ENCODE measurements around the gene ADCY9.

ADCY9 gene

DNA sequence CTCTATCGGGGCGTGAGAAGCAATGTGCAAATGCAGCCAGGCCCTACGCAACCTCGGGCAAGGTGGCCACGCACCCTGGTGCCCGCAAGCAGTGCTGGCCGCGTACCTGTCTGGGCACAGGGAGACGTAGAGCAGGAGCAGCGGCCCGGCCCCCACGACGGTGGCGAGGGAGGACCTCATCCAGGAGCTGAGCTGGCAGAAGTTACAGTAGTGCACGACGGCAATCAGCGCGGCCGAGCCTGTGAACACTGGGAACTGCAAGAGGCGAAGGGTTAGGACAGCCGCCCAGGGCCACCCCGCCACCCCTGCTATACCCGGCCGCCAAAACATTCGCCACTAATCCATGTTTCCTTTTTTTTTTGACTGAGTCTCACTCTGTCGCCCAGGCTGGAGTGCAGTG lies 138.9 kb downstream of the ADCY9 start:
- Histone ChIP-seq H3K9ac (ENCODE audit: low read length in 5 of 5) (no peak overlapping the region), H3K9me3 (ENCODE audit: control insufficient read depth in 5 of 5, low read length in 5 of 5) (no peaks in the 10 kb centered on the region), H3K36me3 (ENCODE audit: control insufficient read depth in 5 of 5, insufficient read depth in 5 of 5, low read length in 5 of 5) (peaks cover 0 to 39% (median 31%) of the 10 kb centered on the region in 5 donors), H3K4me3 (ENCODE audit: low read depth in 1 of 5, low read length in 5 of 5) (no peak overlapping the region), H3K27ac (ENCODE audit: low read depth, low read length) (no peak overlapping the region), H3K4me1 (ENCODE audit: control insufficient read depth in 5 of 5, insufficient read depth in 5 of 5, low read length in 5 of 5) (peaks cover 0 to 5% (median 0%) of the 10 kb centered on the region in 5 donors), H3K27me3 (ENCODE audit: control insufficient read depth in 5 of 5, insufficient read depth in 4 of 5, low read length in 5 of 5) (no peaks in the 10 kb centered on the region)

DNA sequence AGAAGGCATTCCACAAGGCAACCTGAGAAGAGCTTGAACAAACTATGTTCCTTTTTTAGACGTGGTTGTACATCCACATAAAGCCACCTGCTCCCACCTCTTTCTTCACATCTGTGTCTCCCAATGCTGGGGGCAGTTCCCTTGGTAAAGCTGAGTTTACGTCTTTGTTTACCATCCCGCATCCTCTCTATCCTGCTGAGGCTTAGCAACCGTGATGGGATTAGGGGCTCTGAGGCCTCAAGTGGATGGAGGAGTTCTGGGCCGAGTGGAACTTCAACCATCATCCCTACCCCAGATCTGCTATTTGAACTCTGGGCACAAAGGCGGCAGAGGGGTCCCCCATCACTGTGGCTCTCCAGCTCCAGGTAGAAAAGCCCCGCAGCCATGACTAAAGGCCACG lies 141.5 kb downstream of the ADCY9 start:
- Histone ChIP-seq H3K4me1 (ENCODE audit: control insufficient read depth in 5 of 5, insufficient read depth in 5 of 5, low read length in 5 of 5) (no peaks in the 10 kb centered on the region), H3K36me3 (ENCODE audit: control insufficient read depth in 5 of 5, insufficient read depth in 5 of 5, low read length in 5 of 5) (peaks cover 0 to 39% (median 30%) of the 10 kb centered on the region in 5 donors), H3K9me3 (ENCODE audit: control insufficient read depth in 5 of 5, low read length in 5 of 5) (no peaks in the 10 kb centered on the region)

DNA sequence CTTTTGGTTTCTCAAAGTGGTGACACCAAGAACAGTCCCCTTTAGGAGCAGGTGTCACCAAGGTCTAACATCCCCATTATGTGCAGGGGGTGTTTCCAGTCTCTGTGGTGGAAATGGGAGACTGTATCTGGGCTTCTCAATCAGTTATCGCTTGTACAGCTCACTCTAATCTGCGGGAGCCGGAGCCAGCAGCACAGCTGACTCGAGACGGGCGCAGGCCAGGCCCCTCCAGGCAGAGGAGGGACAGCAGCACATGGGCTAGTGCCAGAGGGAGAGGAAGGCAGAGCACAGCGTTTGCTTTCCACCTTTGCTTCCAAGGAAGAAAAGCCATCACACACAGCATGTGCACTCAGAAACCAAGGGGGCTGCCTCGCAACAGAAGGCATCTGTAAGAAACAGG lies 144.5 kb downstream of the ADCY9 start:
- no peaks in the 10 kb centered on the region for H3K9me3 ChIP-seq (ENCODE audit: control insufficient read depth in 5 of 5, low read length in 5 of 5)
- no peak overlapping the region for H3K27ac ChIP-seq (ENCODE audit: low read depth, low read length)
- H3K4me1 ChIP-seq (ENCODE audit: control insufficient read depth in 5 of 5, insufficient read depth in 5 of 5, low read length in 5 of 5) = no peaks in the 10 kb centered on the region
- H3K27me3 ChIP-seq (ENCODE audit: control insufficient read depth in 5 of 5, insufficient read depth in 4 of 5, low read length in 5 of 5) = no peaks in the 10 kb centered on the region
- H3K4me3 ChIP-seq (ENCODE audit: low read depth in 1 of 5, low read length in 5 of 5) = no peak overlapping the region
- no peak overlapping the region for H3K9ac ChIP-seq (ENCODE audit: low read length in 5 of 5)
- peaks cover 0 to 19% (median 10%) of the 10 kb centered on the region in 5 donors for H3K36me3 ChIP-seq (ENCODE audit: control insufficient read depth in 5 of 5, insufficient read depth in 5 of 5, low read length in 5 of 5)

More for the DNA sequence above, 141.5 kb downstream of the ADCY9 start:
- no peak overlapping the region for H3K9ac ChIP-seq (ENCODE audit: low read length in 5 of 5)
- no peak overlapping the region for H3K27ac ChIP-seq (ENCODE audit: low read depth, low read length)
- H3K4me3 ChIP-seq (ENCODE audit: low read depth in 1 of 5, low read length in 5 of 5) = no peak overlapping the region
- H3K27me3 ChIP-seq (ENCODE audit: control insufficient read depth in 5 of 5, insufficient read depth in 4 of 5, low read length in 5 of 5) = no peaks in the 10 kb centered on the region

DNA sequence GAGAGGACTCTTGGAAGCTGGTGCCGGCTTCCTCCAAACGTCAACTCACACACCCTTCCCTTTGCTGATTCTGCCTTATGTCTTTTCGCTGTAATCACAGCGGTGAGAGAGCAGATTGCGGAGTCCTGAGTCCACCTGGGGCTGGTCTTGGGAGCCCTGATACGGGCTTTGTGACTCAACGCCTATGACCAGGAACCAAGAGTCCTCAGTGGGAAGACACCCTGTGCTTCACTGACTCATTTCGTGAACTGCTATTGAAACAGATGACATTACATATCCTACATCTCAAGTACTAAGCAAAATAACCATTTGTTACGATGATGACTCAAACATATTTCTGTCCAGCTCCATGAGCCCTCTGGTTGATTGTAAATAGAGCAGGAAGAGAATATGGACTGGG lies 145.0 kb downstream of the ADCY9 start:
- Histone ChIP-seq H3K36me3 (ENCODE audit: control insufficient read depth in 5 of 5, insufficient read depth in 5 of 5, low read length in 5 of 5) (peaks cover 0 to 20% (median 13%) of the 10 kb centered on the region in 5 donors), H3K9me3 (ENCODE audit: control insufficient read depth in 5 of 5, low read length in 5 of 5) (peaks cover 0 to 4% (median 0%) of the 10 kb centered on the region in 5 donors), H3K27ac (ENCODE audit: low read depth, low read length) (no peak overlapping the region), H3K4me3 (ENCODE audit: low read depth in 1 of 5, low read length in 5 of 5) (no peak overlapping the region), H3K27me3 (ENCODE audit: control insufficient read depth in 5 of 5, insufficient read depth in 4 of 5, low read length in 5 of 5) (no peaks in the 10 kb centered on the region), H3K4me1 (ENCODE audit: control insufficient read depth in 5 of 5, insufficient read depth in 5 of 5, low read length in 5 of 5) (no peaks in the 10 kb centered on the region), H3K9ac (ENCODE audit: low read length in 5 of 5) (no peak overlapping the region)

DNA sequence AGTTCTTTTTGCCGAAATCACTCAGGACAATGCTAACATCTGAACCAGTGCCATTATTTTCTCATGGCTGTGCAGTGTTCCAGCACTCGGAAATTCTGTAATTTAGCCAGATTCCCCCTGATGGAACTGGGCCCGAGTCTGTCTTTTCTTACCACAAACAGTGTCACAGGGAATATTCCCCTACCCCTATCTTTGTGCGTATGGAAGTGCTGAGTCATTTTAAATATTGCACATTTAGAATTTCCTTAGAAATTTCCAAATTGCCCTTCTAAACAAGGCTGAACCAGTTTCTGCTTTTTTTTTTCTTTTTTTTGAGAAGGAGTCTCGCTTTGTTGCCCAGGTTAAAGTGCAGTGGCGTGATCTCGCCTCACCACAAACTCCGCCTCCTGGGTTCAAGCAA lies 147.7 kb downstream of the ADCY9 start:
- H3K9ac ChIP-seq (ENCODE audit: low read length in 5 of 5) = no peak overlapping the region
- H3K36me3 ChIP-seq (ENCODE audit: control insufficient read depth in 5 of 5, insufficient read depth in 5 of 5, low read length in 5 of 5) = peaks cover 0 to 26% (median 16%) of the 10 kb centered on the region in 5 donors
- H3K4me3 ChIP-seq (ENCODE audit: low read depth in 1 of 5, low read length in 5 of 5) = no peak overlapping the region
- H3K27me3 ChIP-seq (ENCODE audit: control insufficient read depth in 5 of 5, insufficient read depth in 4 of 5, low read length in 5 of 5) = no peaks in the 10 kb centered on the region
- peaks cover 0 to 4% (median 0%) of the 10 kb centered on the region in 5 donors for H3K9me3 ChIP-seq (ENCODE audit: control insufficient read depth in 5 of 5, low read length in 5 of 5)
- peaks cover 0 to under 1% (median 0%) of the 10 kb centered on the region in 5 donors for H3K4me1 ChIP-seq (ENCODE audit: control insufficient read depth in 5 of 5, insufficient read depth in 5 of 5, low read length in 5 of 5)
- H3K27ac ChIP-seq (ENCODE audit: low read depth, low read length) = no peak overlapping the region

DNA sequence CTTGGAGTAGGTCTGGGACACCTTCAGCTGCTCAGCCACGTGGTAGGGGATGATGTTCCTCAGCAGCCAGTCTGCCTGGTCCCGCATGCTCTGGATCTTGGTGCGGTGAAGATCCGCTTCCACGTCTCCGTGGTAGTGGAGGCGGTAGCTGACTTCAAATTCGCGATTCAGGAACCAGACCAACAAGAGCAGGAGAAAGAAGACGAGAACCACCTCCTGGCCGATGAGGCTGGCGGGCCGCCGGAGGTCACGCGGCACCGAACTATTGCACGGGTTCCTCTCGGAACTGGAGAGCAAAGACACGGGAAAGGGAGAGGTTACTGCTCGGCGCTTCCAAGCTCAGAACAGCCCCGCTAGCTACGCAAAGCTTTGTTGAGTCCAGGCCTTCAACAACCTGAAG lies 149.6 kb downstream of the ADCY9 start:
- Histone ChIP-seq H3K9me3 (ENCODE audit: control insufficient read depth in 5 of 5, low read length in 5 of 5) (peaks cover 0 to 4% (median 0%) of the 10 kb centered on the region in 5 donors), H3K27ac (ENCODE audit: low read depth, low read length) (no peak overlapping the region), H3K4me3 (ENCODE audit: low read depth in 1 of 5, low read length in 5 of 5) (no peak overlapping the region)

DNA sequence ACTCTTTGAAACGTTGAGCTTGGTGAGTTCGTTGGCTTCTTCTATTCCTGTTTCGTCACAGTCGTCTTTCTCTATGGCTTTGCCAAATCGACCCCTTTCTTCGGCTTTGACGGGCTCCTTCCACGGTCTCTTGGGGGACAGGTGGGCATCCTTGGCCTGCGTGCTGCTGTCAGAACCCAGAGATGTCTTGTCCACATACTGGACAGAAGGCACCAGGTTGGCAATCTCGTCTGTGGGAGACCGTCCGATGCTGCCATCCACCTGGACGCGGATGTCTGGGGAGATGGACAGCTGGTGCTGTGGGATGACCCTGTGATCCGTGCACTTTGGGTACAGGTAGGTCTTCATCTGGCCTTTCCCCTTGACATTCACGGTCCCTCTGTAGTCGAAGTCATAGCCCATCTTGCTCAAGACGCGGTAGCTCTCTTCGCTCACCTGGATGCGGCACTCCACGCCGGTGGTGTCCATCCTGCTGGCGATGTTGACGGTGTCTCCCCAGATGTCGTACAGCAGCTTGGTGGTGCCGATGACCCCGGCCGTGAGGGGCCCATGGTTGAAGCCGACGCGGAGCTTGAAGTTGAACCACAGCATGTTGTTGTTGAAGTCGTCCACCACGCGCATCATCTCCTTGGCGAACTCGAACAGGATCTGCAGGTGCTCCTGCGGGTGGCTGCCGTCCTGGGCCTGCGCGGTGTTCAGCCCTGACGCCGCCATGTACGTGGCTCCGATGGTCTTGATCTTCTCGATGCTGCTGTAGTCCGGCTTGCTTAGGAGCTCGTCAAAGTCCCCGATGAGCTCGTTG lies 150.3 kb downstream of the ADCY9 start:
- no peak overlapping the region for H3K4me3 ChIP-seq (ENCODE audit: low read depth in 1 of 5, low read length in 5 of 5)
- H3K27ac ChIP-seq (ENCODE audit: low read depth, low read length) = no peak overlapping the region
- H3K9ac ChIP-seq (ENCODE audit: low read length in 5 of 5) = no peak overlapping the region
- H3K4me1 ChIP-seq (ENCODE audit: control insufficient read depth in 5 of 5, insufficient read depth in 5 of 5, low read length in 5 of 5) = peaks cover 2 to 18% (median 15%) of the 10 kb centered on the region in 5 donors
- H3K9me3 ChIP-seq (ENCODE audit: control insufficient read depth in 5 of 5, low read length in 5 of 5) = peaks cover 0 to 4% (median 0%) of the 10 kb centered on the region in 5 donors
- peaks cover 0 to 3% (median 0%) of the 10 kb centered on the region in 5 donors for H3K27me3 ChIP-seq (ENCODE audit: control insufficient read depth in 5 of 5, insufficient read depth in 4 of 5, low read length in 5 of 5)
- peaks cover 0 to 18% (median 14%) of the 10 kb centered on the region in 5 donors for H3K36me3 ChIP-seq (ENCODE audit: control insufficient read depth in 5 of 5, insufficient read depth in 5 of 5, low read length in 5 of 5)

More for the DNA sequence above, 149.6 kb downstream of the ADCY9 start:
- Histone ChIP-seq H3K36me3 (ENCODE audit: control insufficient read depth in 5 of 5, insufficient read depth in 5 of 5, low read length in 5 of 5) (peaks cover 0 to 25% (median 16%) of the 10 kb centered on the region in 5 donors), H3K4me1 (ENCODE audit: control insufficient read depth in 5 of 5, insufficient read depth in 5 of 5, low read length in 5 of 5) (peaks cover 2 to 12% (median 11%) of the 10 kb centered on the region in 5 donors), H3K9ac (ENCODE audit: low read length in 5 of 5) (no peak overlapping the region), H3K27me3 (ENCODE audit: control insufficient read depth in 5 of 5, insufficient read depth in 4 of 5, low read length in 5 of 5) (peaks cover 0 to 3% (median 0%) of the 10 kb centered on the region in 5 donors)

DNA sequence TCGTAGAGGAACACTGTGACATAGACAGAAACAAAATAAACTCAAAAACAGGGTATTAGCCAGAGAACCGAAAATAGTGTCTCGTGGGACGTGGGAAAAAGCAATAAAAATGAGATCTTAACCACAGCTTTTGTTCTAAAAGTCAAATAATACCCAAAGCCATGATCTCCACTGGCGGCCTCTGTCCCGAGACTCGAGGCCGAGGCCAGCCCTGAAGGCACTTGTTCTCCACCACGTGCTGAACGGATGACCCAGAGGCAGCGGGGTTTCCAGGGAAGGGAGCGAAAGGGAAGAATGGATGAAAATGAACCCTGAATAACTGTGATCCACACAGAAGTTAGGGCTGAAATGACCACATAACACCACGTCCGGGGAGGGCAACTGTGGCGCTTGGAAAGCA lies 150.9 kb downstream of the ADCY9 start:
- Histone ChIP-seq H3K36me3 (ENCODE audit: control insufficient read depth in 5 of 5, insufficient read depth in 5 of 5, low read length in 5 of 5) (peaks cover 0 to 14% (median 11%) of the 10 kb centered on the region in 5 donors), H3K4me1 (ENCODE audit: control insufficient read depth in 5 of 5, insufficient read depth in 5 of 5, low read length in 5 of 5) (peaks cover 2 to 23% (median 19%) of the 10 kb centered on the region in 5 donors), H3K27ac (ENCODE audit: low read depth, low read length) (no peak overlapping the region), H3K9me3 (ENCODE audit: control insufficient read depth in 5 of 5, low read length in 5 of 5) (peaks cover 0 to 4% (median 0%) of the 10 kb centered on the region in 5 donors), H3K9ac (ENCODE audit: low read length in 5 of 5) (no peak overlapping the region), H3K27me3 (ENCODE audit: control insufficient read depth in 5 of 5, insufficient read depth in 4 of 5, low read length in 5 of 5) (peaks cover 0 to 3% (median 0%) of the 10 kb centered on the region in 5 donors), H3K4me3 (ENCODE audit: low read depth in 1 of 5, low read length in 5 of 5) (no peak overlapping the region)

DNA sequence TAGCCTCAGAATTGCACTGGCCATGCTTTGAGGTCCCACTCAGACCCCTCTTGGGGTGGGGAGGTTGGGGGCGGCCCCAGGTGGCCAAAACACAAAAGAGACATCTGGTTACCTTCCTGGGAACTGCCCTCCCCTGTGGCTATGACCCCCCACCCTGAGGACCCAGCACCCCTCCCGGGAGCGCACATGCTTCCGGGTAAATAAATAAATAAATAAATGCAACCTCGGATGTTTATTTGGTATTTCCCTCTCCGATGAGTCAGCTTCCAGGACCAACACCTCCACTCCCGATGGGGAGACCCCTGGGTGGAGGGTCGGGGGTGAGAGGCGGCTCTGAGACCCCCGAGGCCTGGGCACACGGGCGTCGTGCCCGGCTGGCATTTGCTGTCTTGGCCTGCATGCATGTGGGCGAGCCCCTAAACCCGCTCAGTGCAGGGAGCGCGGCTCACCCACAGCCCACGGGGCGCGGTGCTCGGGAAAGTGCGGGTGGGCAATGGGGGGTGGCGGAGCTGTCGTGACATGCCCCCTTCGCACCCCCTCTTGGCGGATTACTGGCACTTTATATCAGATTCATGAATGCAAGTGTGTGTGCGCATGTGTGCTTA lies 151.5 kb downstream of the ADCY9 start:
- Histone ChIP-seq H3K9ac (ENCODE audit: low read length in 5 of 5) (no peak overlapping the region), H3K4me3 (ENCODE audit: low read depth in 1 of 5, low read length in 5 of 5) (no peak overlapping the region), H3K9me3 (ENCODE audit: control insufficient read depth in 5 of 5, low read length in 5 of 5) (peaks cover 0 to 4% (median 0%) of the 10 kb centered on the region in 5 donors), H3K27ac (ENCODE audit: low read depth, low read length) (no peak overlapping the region), H3K36me3 (ENCODE audit: control insufficient read depth in 5 of 5, insufficient read depth in 5 of 5, low read length in 5 of 5) (peaks cover 0 to 14% (median 11%) of the 10 kb centered on the region in 5 donors), H3K4me1 (ENCODE audit: control insufficient read depth in 5 of 5, insufficient read depth in 5 of 5, low read length in 5 of 5) (peaks cover 2 to 29% (median 23%) of the 10 kb centered on the region in 5 donors), H3K27me3 (ENCODE audit: control insufficient read depth in 5 of 5, insufficient read depth in 4 of 5, low read length in 5 of 5) (peaks cover 0 to 3% (median 0%) of the 10 kb centered on the region in 5 donors)

All from subcutaneous abdominal adipose tissue (tissue), 5 donors.